ENCODE measurements around the gene TBC1D13. TPM values are rescaled to one million over a fixed set of nuclear protein-coding genes. Genes with fewer than 3 reads are reported as not detected.

Gene TBC1D13
- total RNA-seq, 1 donor from 2014 or later, result 25.6 TPM

GRCh38 chr9:128823362-128823902 is 36.4 kb downstream of the TBC1D13 start:
- no peak overlapping the region for H3K4me3 ChIP-seq
- no peaks in the 10 kb centered on the region for H3K9me3 ChIP-seq
- no peak for TF ChIP-seq CTCF (IDR thresholded peaks at IDR 0.05)
- no peaks in the 10 kb centered on the region for H3K27me3 ChIP-seq (ENCODE audit: low read depth)
- H3K36me3 ChIP-seq, result peaks cover 67% of the 10 kb centered on the region
- ATAC-seq, result no peak
- no peak for DNase-seq
- peaks cover 16% of the 10 kb centered on the region for H3K4me1 ChIP-seq
- no peak overlapping the region for H3K27ac ChIP-seq
- intact Hi-C loops (cut with DNase I), result no loop called here

- peaks cover 21% of the 10 kb centered on the region for H3K4me1 ChIP-seq
- no peak overlapping the region for H3K4me3 ChIP-seq
- intact Hi-C loops (cut with DNase I), result no loop called here
- no peak for TF ChIP-seq CTCF (IDR thresholded peaks at IDR 0.05)
- no peaks in the 10 kb centered on the region for H3K27me3 ChIP-seq (ENCODE audit: low read depth)
- no peak for DNase-seq
- ATAC-seq, result no peak
- H3K27ac ChIP-seq, result no peak overlapping the region
- no peaks in the 10 kb centered on the region for H3K9me3 ChIP-seq
- H3K36me3 ChIP-seq, result peaks cover 67% of the 10 kb centered on the region
These were observed 36.9 kb downstream of the TBC1D13 start for GRCh38 chr9:128823903-128824406.

- no peaks in the 10 kb centered on the region for H3K9me3 ChIP-seq
- no peak overlapping the region for H3K27ac ChIP-seq
- no peak for TF ChIP-seq CTCF (IDR thresholded peaks at IDR 0.05)
- peaks cover 67% of the 10 kb centered on the region for H3K36me3 ChIP-seq
- ATAC-seq, result no peak
- H3K27me3 ChIP-seq (ENCODE audit: low read depth), result no peaks in the 10 kb centered on the region
- peaks cover 16% of the 10 kb centered on the region for H3K4me1 ChIP-seq
- no peak for DNase-seq
- intact Hi-C loops (cut with DNase I), result no loop called here
- no peak overlapping the region for H3K4me3 ChIP-seq
These were observed 37.9 kb downstream of the TBC1D13 start for GRCh38 chr9:128824911-128825310.

- Histone ChIP-seq H3K27ac (no peak overlapping the region), H3K4me1 (peaks cover 16% of the 10 kb centered on the region), H3K27me3 (ENCODE audit: low read depth) (no peaks in the 10 kb centered on the region), H3K4me3 (no peak overlapping the region), H3K9me3 (no peaks in the 10 kb centered on the region), H3K36me3 (peaks cover 62% of the 10 kb centered on the region)
- intact Hi-C loops (cut with DNase I), result no loop called here
- TF ChIP-seq CTCF (IDR thresholded peaks at IDR 0.05), result no peak
- DNase-seq, result no peak
- ATAC-seq, result no peak
These were observed 39.1 kb downstream of the TBC1D13 start for GRCh38 chr9:128825923-128826700.

- no peak overlapping the region for H3K27ac ChIP-seq
- peaks cover 41% of the 10 kb centered on the region for H3K36me3 ChIP-seq
- no peak for DNase-seq
- no peak overlapping the region for H3K4me3 ChIP-seq
- no peaks in the 10 kb centered on the region for H3K27me3 ChIP-seq (ENCODE audit: low read depth)
- no peaks in the 10 kb centered on the region for H3K9me3 ChIP-seq
- H3K4me1 ChIP-seq, result peaks cover 16% of the 10 kb centered on the region
- no peak for ATAC-seq
- intact Hi-C loops (cut with DNase I), result no loop called here
- no peak for TF ChIP-seq CTCF (IDR thresholded peaks at IDR 0.05)
These were observed 41.2 kb downstream of the TBC1D13 start for GRCh38 chr9:128828267-128828666.
